GM21526 (cell line): ENCODE measurements around the gene TRMT10B.
"Not testable (repeated sequence)": the region's sequence is repeated elsewhere in the genome, so short reads cannot be mapped to it uniquely, and the experiment has no call there.

Experiments
- ATAC-seq: cut with Tn5 transposase; IDR thresholded peaks from one replicate; pipeline ENCODE4 v1.9.1; 2021; ENCODE audit warnings: moderate library complexity; ENCODE audit not compliant: unreplicated experiment, low FRiP score

The TRMT10B gene

GRCh38 chr9:37796232-37796631 is 42.6 kb downstream of the TRMT10B start:
- ATAC-seq: no peak

GRCh38 chr9:37798677-37799076 is 45.1 kb downstream of the TRMT10B start:
- no peak for ATAC-seq

DNA sequence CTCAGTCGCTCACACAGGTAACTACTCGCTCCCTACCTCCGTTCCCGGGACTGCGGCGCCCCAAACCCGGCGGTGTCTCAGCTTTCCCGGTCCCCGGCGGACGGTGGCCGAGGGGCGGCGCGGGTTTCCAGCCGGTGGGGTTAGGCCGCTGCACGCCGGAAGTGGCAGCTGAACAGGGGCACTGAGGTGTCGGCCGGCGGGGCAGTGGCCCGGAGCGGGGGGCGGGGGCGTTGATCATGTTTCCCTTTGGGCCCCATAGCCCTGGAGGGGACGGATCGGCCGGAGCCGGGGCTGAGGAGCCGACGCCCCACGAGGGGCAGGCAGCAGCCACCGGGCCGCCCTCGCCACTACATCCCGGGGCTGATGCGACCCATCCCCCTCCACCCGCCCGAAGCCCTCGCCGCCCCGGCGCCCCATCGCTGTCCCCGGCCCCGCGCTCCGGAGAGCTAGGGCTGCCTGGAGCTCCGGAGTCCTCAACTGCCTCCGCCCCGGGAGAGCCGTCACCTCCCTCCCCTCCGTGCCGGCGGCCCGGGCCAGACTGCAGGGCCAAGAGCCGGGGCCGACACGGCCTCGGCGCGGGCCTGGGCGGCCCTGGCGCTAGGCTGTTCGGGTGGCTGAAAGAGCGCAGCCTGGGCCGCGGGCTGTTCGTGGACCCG is 47.2 kb downstream of the TRMT10B start, which contains the start of gene DCAF10:
TSS of gene DCAF10 (plus strand) at position 167 of the 656 bp plus-strand sequence. CDS start at position 237, 70 bp downstream.
- peak; percentile 62 for ATAC-seq

DNA sequence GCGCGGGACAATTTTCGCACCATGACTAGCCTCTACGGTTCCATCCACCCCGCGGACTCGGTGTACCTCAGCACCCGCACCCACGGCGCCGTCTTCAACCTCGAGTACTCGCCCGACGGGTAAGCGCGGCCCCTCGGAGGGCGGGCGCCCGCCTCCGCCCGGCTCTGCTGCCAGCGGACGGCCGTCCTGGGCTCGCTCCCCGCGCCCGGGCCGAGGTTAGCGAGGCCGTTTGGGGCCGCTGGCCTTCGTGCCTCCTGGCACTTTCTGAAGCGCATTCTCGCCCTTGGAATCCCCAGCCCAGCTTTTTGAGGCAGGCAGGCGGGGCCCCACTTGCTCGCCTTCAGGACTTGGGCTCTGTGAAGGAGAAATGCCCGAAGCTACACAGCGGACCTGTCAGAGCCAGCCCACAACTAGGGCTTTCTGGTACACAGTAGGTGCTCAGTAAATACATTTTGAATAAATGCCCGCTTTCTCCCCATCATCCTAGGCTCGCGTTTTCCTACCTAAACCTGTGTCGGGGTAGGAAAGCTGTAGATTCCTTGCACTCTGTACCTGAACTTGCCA is 47.8 kb downstream of the TRMT10B start:
- peak; percentile 47 for ATAC-seq

DNA sequence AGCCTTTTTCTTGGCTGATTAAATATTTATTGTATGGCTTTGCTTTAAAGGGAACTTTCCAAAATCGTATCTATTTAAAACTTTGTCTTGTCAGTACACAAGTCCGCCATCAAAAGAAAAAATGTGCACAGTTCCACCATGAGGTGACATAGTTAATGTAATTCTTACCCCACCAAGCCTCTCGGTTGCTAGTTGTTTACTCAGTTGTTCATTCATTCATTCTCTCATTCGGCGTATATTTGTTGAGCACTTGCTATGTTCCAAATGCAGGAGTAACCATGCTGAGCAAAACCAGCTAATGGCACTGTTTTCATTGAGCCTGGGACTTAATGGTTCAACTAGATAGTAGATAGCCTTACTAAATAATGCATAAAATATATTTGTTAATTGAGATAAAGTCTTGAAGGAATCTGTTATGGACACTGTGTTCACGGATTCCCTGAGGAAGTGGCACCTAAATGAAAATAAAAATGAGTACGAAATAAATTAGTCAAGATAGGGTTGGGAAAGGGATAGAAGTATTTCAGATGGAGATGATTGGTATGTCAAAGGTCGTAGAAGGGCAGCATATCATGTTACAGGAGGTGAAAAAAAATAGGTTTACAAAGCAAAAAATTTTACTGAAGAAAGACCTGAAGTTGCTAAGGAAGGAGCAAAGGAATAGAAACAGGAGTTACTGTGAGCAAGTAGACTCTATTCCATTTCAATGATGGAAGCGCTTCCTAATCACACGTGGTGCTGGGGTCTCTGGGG is 48.5 kb downstream of the TRMT10B start:
- no peak for ATAC-seq

GRCh38 chr9:37806271-37806670 is 52.7 kb downstream of the TRMT10B start:
- no peak for ATAC-seq

DNA sequence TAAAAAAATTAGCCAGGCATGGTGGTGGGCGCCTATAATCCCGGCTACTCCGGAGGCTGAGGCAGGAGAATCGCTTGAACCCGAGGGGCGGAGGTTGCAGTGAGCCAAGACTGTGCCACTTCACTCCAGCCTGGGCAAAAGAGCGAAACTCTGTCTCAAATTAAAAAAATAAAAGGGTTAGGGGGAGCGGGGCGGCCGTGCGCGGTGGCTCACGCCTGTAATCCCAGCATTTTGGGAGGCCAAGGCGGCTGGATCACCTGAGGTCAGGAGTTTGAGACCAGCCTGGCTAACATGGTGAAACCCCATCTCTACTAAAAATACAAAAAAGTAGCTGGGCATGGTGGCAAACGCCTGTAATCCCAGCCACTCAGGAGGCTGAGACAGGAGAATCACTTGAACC is 56.1 kb downstream of the TRMT10B start:
- ATAC-seq: not testable (repeated sequence)

DNA sequence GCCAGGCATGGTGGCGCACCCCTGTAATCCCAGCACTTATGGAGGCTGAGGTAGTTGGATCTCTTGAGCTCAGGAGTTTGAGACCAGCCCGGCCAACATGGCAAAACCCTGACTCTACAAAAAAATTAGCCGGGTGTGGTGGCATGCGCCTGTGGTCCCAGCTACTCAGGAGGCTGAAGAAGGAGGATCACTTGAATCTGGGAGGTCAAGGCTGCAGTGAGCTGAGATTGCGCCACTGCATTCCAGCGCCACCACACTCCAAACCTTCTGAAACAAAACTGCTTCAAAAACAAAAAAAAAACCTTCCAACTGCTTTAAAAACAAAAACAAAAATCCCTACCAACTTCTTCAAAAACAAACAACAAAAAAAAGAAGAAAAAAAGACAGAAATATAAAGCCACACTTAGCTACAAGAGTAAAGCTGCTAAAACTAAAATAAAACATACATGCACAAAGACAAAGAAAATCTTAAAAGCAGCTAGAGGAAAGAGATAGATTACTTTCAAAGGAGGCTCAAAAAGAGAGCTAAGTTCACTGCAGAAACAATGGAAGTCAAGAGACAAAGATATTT is 58.4 kb downstream of the TRMT10B start:
- no peak for ATAC-seq

GRCh38 chr9:37812773-37813379 is 59.3 kb downstream of the TRMT10B start:
- ATAC-seq: no peak

GRCh38 chr9:37818849-37819248 is 65.2 kb downstream of the TRMT10B start:
- no peak for ATAC-seq

GRCh38 chr9:37820142-37820541 is 66.5 kb downstream of the TRMT10B start:
- ATAC-seq: peak; percentile 58

DNA sequence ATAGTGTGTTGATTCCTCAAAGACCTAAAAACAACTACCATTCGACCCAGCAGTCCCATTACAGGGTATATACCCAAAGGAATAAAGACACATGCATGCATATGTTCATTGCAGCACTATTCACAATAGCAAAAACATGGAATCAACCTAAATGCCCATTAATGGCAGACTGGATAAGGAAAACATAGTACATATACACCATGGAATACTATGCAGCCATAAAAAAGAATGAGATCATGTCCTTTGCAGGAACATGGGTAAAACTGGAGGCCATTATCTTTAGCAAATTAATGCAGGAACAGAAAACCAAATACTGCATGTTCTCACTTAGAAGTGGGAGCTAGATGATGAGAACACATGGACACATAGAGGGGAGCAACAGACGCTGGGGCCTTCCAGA is 71.6 kb downstream of the TRMT10B start:
- not testable (repeated sequence) for ATAC-seq

GRCh38 chr9:37827483-37828165 is 74.0 kb downstream of the TRMT10B start:
- ATAC-seq: no peak
